ENCODE results near the gene DCAF8. TPM values are rescaled to one million over a fixed set of nuclear protein-coding genes. Genes with fewer than 3 reads are reported as not detected.
A peak's percentile ranks its signal among the peaks of the same experiment; 100 is the strongest.

Gene DCAF8
- total and polyA plus RNA-seq, 2 of the 4 experiments (the other 2 are of a cell fraction): 83.3 to 83.8 TPM

DNA sequence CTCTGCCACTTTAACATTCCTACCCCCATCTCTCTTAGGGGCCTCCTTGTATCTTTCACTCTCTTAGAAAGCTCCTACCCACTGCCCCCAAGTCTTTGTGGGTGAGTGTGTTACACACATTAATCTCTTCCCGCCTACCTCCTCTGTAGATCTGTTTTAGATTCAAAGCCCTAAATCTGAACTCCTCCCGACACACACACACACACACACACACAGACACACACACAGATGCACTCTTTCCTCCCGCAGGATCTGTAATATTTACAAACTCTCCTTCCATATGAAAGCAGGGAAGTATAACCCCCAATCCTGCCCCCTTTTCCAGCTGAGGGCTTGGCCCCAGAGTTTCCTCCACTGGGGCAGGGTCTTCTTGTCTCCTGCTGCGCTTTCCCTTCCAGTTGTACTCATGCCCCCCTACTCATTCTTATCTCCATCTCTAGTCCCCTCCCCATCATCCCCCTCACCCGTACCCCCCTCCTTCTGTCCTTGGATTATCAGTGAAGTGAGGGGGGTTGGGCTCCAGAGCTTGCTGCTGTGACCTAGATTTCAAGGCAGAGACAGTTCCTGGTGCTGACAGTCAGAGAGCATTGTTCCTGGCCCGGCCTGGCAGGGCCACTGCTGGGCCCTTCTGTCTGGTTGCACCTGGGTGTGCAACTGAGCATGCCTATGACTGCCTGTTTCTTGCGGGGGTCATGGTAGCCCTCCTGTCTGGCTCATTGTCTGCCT lies 52.9 kb downstream of the DCAF8 start:
- intact Hi-C loops (cut with micrococcal nuclease): loop anchor here (10.0 kb wide), 1 partner anchor 285 kb away; the partner anchor contains the start of gene TAGLN2
- H3K14ac ChIP-seq (replicated peaks; ENCODE audit: low read depth, low read length): peak overlapping the region; percentile 71; the same call in 1 of the 2 replicates
- no peak overlapping the region for H4K8ac ChIP-seq (ENCODE audit: low read depth in 2 of 2, low read length in 2 of 2)
- in situ Hi-C loops (cut with MboI; ENCODE audit: low sequenced_read_pairs): no loop called here
- H3K4ac ChIP-seq (ENCODE audit: low read depth, low read length): no peak overlapping the region
- H3K18ac ChIP-seq (ENCODE audit: low read depth, low read length): no peak overlapping the region
- TF ChIP-seq POLR2A (IDR thresholded peaks at IDR 0.05; ENCODE audit: low read depth, low read length) (no peak), CEBPB (IDR thresholded peaks at IDR 0.05; ENCODE audit: low read depth, low read length) (no peak), RAD21 (IDR thresholded peaks at IDR 0.05; ENCODE audit: low read length) (no peak), RFX5 (IDR thresholded peaks at IDR 0.05; ENCODE audit: low read depth, low read length) (no peak), CHD1 (IDR thresholded peaks at IDR 0.05; ENCODE audit: low read depth, low read length) (no peak), NFE2L2 (IDR thresholded peaks at IDR 0.05; ENCODE audit: low read depth, low read length) (no peak), RCOR1 (IDR thresholded peaks at IDR 0.05; ENCODE audit: insufficient replicate concordance, low read length) (no peak), BHLHE40 (IDR thresholded peaks at IDR 0.05; ENCODE audit: low read depth, low read length) (no peak), FOS (IDR thresholded peaks at IDR 0.05; ENCODE audit: low read depth, low read length) (no peak)
- TF ChIP-seq, protein P1, sequence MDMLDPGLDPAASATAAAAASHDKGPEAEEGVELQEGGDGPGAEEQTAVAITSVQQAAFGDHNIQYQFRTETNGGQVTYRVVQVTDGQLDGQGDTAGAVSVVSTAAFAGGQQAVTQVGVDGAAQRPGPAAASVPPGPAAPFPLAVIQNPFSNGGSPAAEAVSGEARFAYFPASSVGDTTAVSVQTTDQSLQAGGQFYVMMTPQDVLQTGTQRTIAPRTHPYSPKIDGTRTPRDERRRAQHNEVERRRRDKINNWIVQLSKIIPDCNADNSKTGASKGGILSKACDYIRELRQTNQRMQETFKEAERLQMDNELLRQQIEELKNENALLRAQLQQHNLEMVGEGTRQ (IDR thresholded peaks at IDR 0.05; ENCODE audit: low read depth, low read length): no peak
- TF ChIP-seq, protein P2, sequence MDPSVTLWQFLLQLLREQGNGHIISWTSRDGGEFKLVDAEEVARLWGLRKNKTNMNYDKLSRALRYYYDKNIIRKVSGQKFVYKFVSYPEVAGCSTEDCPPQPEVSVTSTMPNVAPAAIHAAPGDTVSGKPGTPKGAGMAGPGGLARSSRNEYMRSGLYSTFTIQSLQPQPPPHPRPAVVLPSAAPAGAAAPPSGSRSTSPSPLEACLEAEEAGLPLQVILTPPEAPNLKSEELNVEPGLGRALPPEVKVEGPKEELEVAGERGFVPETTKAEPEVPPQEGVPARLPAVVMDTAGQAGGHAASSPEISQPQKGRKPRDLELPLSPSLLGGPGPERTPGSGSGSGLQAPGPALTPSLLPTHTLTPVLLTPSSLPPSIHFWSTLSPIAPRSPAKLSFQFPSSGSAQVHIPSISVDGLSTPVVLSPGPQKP (IDR thresholded peaks at IDR 0.05; ENCODE audit: borderline replicate concordance, low read depth, low read length): no peak
- no TSS peak for BruUV-seq (replicated peaks)
- H3K36me3 ChIP-seq (ENCODE audit: control insufficient read depth, insufficient read depth, low read length): peaks cover 62% of the 10 kb centered on the region
- peak overlapping the region; percentile 50 for H2BK5ac ChIP-seq (ENCODE audit: low read depth, low read length, poor library complexity, severe bottlenecking)
- no peak for ATAC-seq (ENCODE audit: low read depth)
- no peak overlapping the region for H3K4me3 ChIP-seq (ENCODE audit: insufficient read depth, low read depth, low read length)
- H3K27me3 ChIP-seq (ENCODE audit: control insufficient read depth, insufficient read depth, low read length): no peaks in the 10 kb centered on the region
- no peak overlapping the region for H2AK5ac ChIP-seq (ENCODE audit: low read depth, low read length)
- peak overlapping the region; percentile 9; the same call in 1 of the 2 replicates for H3K9ac ChIP-seq (ENCODE audit: low read depth, low read length)
- no peak overlapping the region for H4K5ac ChIP-seq (ENCODE audit: low read depth, low read length)
- H3K79me1 ChIP-seq (ENCODE audit: low read depth in 1 of 2, low read length in 2 of 2): peaks cover 40 to 90% of the 10 kb centered on the region in 2 experiments
- POLR2A ChIA-PET (ENCODE audit: unreplicated experiment): interaction anchor here (0.6 kb wide), 1 partner anchor 32 kb away, joined by 6 read pairs; no protein-coding TSS in a partner anchor
- H4K20me1 ChIP-seq (ENCODE audit: insufficient read depth, low read length): peaks cover 78% of the 10 kb centered on the region
- H4K91ac ChIP-seq (ENCODE audit: insufficient read depth, low read depth, low read length): no peak overlapping the region
- CTCF ChIA-PET: interaction anchor here (0.7 to 1.3 kb wide), 3 partner anchors 16 to 53 kb away, joined by 3 to 5 read pairs (median 3); no protein-coding TSS in a partner anchor
- DNase-seq: no peak
- H3K9me1 ChIP-seq (ENCODE audit: insufficient read depth, low read length): peaks cover 44% of the 10 kb centered on the region
- H3K4me2 ChIP-seq (ENCODE audit: low read depth, low read length): peak overlapping the region; percentile 35; the same call in 1 of the 2 replicates
- H2AK9ac ChIP-seq (replicated peaks; ENCODE audit: low read depth, low read length, poor library complexity): peak overlapping the region; percentile 6
- H3K56ac ChIP-seq (ENCODE audit: extremely low read depth, insufficient read depth, low read length): no peak overlapping the region
- no peak overlapping the region for H2BK120ac ChIP-seq (ENCODE audit: low read depth, low read length)
- H3K4me1 ChIP-seq (ENCODE audit: control insufficient read depth, insufficient read depth, low read length): peaks cover 41% of the 10 kb centered on the region
- no peak overlapping the region for H2BK15ac ChIP-seq (ENCODE audit: low read depth, low read length)
- 0 out of 2 replicates have a peak overlapping the region, but pooled peaks have one; percentile 82 for H3K23ac ChIP-seq (ENCODE audit: low read depth, low read length)
- H3K27ac ChIP-seq (ENCODE audit: insufficient read depth, low read length): peak overlapping the region; percentile 30; the same call in 1 of the 2 replicates
- H2BK20ac ChIP-seq (ENCODE audit: low read depth, low read length): no peak overlapping the region
- WGBS, 2 experiments (ENCODE audit: extremely low coverage in 2 of 2, insufficient read length in 1 of 2): 14% methylated on average over 2 of the region's 7 CpGs; no CpG with 5 or more reads in 1 of the 2 experiments
- H2AFZ ChIP-seq (replicated peaks; ENCODE audit: low read length, poor library complexity): no peak overlapping the region
- H3K9me3 ChIP-seq (ENCODE audit: control insufficient read depth, insufficient read depth, low read length): no peaks in the 10 kb centered on the region
- dilution Hi-C loops (cut with HindIII; ENCODE audit: low sequenced_read_pairs, unreplicated experiment): loop anchor here (10.0 kb wide), 1 partner anchor 105 kb away; no protein-coding TSS in a partner anchor

Measured in IMR-90 (cell line).